GM21529 (cell line): ENCODE results near the gene INPP4B.

Experiments used
- ATAC-seq: cut with Tn5 transposase; IDR thresholded peaks from one replicate; pipeline ENCODE4 v1.9.1; 2021; ENCODE audit not compliant: unreplicated experiment

The INPP4B gene

DNA sequence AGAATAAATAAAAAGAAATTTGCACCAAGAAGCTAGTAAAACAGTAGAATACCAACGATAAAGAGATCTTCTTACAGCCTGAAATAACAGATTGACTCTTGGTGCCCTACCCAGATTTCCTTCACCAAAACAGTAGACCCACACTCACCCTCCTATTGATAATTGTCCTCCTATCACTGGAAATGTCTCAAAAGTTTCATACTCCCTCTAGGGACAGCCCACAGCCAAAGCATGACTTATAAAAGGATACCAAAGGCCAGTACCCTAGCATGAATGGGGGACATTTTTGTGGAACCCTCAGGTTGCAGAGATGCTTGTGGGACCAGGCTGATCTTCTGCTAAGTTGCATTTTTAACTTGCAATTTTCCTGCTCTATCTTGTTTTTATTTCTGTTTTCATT is 104.1 kb downstream of the INPP4B start:
- no peak for ATAC-seq

DNA sequence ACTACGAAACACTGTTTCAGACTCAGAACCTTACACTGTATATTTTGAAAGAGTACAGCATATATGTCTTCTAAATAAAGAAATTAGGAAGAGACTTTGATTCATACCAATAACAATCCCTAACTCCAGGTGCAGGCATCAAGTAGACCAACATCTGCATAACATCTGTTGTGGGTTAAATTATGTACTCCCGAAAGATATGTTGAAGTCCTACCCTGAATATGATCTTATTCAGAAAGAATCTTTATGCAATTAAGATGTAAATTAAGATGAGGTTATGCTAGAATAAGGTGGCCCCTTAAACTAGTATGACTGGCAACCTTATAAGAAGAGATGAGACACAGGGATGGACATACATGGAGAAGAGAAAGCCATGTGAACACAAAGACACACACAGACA is 117.9 kb downstream of the INPP4B start:
- ATAC-seq = no peak

DNA sequence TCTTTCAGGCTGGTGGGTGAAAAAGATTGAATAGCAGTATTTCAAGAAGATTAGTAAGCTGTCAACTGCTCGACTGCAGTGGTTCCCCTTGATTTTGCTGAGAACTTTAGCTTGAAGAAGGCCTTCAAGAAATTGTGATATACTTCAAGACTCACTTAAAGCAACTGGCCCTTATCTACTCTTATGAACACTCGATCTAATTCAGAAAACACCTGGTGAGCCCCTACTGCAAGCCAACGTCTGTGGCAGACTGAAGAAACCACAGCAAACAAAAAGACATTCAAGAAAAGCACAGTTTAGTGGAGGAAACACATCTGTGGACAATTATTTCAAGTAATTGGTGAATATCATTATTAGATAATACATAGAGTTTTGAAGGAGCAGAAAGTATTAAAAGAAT is 119.0 kb downstream of the INPP4B start:
- ATAC-seq = no peak

DNA sequence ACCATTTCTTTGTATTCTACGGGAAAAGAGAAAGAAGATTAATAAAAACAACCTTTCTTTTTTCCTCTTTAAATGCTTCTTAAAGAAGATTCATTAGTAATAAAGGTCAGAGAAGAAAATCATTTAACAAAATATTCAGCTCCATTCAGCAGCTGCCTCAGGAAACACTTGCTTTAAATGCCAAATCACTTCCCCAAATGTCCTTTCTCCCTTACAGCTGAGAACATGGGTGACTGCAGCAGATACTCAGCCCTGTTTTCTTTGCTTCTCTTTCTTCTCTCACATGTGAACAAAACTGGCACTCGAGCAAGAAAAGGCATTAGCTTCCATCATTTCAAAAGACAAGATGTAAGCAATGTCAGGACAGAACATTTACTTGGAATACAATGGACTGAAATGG is 120.2 kb downstream of the INPP4B start:
- ATAC-seq = no peak

DNA sequence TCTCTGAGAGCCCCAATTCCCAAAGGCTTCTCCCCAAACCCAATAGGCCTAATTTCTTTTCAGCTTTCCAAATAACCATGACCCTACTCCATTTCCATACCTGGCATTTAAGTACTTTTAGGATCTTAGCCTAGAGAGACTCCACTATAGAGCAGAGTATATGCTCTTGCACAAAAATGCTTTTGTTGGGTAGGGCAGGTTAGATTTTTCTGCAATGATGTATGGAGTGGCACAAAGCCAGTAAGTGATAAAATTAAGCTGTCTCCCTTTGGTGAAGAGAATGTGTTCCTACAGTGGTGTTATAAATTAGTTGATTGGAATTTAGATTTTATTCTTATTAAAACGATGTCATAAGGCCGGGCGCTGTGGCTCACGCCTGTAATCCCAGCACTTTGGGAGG is 124.9 kb downstream of the INPP4B start:
- ATAC-seq = no peak

DNA sequence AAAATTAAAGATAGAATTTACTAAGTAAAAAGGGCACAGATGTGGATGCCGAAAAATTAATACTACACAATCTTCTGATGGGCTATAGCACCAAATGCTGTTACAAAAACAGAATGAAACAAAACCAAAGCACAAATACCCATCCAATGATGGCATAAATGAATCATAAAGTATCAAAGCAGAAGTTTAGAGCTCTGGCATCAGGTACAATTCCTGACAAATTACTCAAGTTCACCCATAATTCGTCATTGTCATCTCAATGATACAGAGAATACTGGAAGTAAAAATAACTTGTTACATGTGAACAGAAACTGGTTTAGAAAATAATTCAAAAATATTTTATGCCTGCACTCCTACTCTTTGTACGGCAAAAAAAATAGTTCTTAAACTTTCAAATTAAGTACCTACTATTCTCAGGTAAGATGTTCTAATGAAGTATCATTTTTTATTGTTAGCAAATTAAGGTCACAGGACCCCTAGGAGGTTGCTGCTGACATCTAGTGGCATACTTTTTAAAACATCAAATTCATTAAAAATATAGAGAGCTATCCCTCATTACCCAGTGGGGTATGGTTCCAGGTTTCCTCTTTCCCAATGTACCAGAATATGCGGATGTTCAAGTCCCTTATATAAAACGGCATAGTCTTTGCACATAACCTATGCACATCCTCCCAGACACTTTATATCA is 126.1 kb downstream of the INPP4B start:
- no peak for ATAC-seq

DNA sequence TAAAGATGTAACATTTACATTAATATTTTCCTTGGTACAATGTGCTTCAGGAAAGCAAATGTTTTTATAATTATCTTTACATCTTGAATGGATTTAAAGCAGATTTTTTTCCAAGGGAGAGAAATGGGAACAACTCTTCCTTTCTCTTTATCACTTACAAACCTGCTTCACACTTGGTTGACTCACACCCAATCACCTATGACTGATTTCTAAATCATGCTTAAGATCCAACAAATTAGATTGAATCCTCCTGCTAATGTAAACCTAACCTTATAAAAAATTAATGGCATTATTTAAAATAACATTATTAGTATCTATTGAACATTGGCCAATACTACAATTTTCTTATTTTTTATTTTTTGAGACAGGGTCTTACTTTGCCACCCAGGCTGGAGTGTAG is 127.1 kb downstream of the INPP4B start:
- ATAC-seq = no peak

DNA sequence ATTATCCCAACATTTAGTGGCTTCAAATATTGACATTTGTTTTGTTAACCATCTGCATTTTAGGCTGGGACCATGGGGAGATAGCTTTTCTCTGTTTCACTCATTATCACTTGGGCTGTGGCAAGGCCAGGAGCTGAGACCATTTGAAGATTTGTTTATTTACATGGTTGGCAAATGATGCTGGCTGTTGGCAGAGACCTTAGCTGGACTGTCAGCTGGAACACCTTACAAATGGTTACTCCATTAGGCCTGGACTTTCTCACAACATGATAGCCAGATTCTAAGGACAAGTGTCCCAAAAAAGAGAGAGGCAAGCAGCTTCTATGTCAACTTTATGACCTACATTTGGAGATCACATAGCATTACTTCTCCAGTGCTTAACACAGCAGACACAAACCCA is 130.4 kb downstream of the INPP4B start:
- no peak for ATAC-seq

DNA sequence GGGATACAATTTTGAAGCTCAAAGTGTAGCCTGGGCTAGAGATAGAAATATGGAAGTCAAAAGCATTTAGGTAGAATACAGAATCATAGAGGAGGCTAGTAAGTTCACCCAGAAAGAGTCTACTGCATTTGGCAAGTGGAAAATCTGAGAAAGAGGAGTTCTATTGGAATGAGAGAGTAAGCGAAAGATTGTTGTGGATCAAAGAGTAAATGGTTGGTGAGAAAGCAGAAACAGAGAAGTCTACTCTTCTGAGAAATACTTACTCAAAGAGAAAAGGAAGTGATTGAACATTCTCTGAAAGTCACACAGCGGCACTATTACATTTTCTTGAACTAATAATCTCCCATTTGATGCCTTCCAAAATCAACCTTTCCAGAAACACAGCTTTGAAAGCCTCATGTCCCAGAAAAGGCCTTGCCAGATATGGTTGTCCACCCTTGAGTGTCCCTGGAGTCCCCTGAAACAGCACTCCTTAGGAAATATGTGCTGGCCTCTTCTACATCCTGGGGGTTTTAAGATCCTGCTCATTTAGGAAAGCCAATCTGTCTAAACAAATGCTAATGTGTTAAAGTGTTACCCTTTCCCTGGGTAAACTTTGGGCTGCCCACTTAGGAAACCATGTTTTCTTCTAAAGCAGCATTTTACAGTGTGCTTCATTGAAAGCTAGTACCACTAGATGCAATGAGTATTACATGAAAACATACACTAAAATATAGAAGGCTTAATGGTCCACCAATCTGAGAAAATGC is 132.6 kb downstream of the INPP4B start:
- ATAC-seq = no peak

DNA sequence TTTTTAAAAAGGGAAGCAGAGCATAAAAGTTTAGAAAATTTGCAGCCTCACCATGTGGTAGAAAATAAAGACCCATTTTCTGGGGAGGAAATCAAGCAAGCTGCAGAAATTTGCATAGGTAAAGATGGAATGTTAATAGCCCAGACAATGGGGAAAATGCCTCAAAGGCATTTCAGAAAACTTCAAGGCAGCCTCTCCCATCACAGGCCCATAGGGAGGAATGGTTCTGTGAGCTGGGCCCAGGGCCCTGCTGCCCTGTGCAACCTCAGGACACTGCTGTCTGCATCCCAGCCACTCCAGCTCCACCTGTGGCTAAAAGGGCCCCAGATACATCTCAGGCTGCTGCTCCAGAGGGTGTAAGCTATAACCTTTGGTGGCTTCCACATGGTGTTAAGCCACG is 137.9 kb downstream of the INPP4B start:
- ATAC-seq = no peak

DNA sequence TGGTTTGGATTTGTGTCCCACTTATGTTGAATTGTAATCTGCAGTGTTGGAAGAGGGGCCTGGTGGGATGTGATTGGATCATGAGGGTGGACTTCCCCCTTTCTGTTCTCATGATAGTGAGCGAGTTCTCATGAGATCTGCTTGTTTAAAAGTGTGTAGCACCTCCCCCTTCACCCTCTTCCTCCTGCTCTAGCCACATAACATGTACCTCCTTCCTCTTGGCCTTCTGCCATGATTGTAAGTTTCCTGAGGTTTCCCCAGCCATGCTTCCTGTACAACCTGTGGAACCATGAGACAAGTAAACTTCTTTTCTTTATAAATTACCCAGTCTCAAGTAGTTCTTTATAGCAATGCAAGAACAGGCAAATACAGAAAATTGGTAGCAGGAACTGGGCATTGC is 138.7 kb downstream of the INPP4B start:
- ATAC-seq = no peak

DNA sequence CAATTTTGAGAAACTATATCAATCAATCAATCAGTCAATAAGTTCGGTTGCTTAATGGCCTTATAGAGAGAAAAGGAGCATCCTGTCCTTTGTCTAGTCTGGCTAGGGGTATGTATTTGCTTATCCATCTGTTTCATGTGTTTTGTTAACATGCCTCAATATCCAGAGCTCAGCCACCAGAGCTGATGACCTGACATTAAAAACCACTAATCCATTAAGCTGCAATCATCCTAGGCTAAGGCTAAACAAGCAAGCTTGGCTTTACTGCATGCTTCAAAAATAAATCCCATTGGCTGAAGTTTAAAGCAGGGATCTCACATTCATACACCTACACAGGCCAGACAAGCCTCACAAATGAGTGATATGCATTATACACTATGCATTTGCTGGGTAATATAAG is 139.7 kb downstream of the INPP4B start:
- ATAC-seq = no peak

DNA sequence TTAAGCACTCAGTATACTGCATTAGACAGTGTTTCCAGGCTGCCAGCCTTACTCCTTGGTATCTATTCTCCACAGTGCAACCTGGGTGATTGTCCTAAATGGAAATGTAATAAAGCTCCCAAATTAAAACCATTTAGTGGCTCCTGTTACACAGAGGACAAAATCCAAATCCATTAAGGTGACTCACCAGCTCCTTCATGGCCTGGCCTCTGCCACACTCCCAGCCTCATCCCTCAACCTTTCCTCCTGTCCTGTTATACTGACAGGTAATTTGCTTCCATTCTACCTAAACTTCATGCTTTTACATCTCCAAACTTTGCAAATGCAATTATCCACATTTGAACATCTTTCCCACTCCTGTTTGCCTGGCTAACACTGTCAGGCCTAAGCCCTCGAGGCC is 140.3 kb downstream of the INPP4B start:
- no peak for ATAC-seq

DNA sequence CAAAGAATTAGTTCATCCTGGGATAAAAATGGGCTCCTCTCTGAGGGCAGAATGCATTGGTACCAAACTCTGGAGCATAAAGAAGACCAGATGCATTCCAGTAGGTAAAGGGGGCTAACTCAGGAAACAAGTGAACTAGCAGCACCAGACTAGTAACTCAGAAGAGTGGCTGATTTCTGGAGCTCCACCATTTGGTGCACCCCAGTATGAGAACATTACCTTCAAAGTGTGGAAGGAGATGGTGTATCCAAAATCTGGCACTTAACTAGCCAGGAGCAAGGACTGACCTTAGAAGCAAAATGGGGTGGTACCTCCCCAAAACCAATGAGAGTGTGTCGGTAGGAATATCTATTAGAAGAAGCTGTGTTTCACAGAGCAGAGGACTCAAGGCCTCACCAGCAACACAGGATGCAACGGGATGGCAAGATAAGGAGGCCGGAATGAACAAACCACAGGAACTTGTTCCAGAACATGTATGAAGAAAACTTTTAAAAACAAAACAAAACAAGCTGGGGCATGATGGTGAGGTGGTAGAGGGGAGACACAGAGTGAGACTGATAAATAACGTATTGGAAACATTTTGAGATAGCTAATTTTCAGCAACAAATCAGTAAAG is 142.3 kb downstream of the INPP4B start:
- no peak for ATAC-seq

DNA sequence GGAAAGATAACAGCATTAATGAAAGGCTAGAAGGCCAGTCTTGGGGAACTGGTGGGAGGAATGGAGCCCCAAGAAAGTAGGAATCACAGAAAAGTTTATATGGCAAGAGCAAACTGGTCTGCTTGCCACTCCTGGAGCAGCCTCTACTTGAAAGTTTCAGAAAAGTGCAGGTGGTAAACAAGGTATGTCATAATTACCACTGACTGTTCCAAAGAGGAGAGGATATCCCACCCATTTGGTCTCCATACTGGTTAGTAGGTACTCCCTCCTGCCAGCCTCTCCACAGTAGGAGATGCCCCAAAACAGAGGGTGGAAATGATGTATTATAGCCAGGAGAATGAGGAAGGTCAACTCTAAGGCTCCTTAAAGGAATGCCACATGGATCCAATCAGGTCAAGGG is 145.1 kb downstream of the INPP4B start:
- ATAC-seq = no peak

DNA sequence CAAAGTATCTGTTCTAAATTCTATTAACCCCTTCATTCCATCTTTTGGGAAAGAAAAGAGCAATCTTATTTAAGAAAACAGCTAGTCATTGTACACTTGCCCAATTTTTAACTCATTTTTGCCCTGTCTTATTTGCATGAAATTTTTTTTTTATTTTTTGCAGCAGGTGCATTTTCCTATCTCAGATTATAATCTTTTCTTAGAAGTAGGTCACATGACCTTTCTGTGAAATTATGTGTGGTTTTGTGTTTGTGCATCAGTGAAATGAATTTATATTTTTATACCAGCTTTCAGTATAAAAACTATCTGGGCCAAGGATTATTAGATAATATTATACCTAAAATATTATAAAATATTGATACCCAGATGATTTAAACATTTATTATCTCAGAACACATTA is 145.6 kb downstream of the INPP4B start:
- no peak for ATAC-seq

DNA sequence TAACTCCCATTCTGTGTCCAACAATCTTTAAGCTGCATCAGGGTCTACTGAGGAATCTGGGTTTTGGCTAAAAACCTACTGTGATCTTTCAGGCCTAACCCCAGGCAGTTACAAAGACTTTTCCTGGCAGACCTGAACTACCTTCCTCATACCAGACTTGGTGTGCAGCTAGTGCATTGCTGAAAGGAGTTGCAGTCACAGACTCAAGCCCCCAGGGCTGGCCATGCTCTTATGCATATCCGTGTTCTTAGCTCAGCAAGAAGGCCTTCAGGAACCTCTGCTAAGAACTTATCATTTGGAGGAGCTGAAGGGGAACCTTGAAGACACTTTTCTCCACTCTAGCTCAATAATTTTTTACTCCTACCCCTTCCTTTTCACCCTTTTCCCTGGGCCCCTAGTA is 147.5 kb downstream of the INPP4B start:
- no peak for ATAC-seq

DNA sequence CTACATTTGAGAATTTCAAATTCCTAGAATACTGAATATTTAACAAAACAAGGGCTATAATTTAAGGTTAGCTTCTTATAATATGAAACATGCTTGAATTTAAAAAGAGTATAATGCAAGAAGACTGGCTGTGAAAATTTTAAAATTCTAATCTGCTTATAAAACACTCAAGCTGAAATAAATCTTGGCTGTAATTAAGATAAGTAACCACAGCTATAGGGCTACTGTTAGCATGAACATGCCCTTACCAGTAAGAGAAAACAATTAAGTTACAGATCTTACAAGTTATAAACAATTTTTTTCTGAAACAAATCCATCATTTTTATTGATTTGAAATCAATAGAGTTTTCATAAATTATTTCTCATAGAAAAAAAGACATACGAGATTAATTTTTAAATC is 148.2 kb downstream of the INPP4B start:
- no peak for ATAC-seq

DNA sequence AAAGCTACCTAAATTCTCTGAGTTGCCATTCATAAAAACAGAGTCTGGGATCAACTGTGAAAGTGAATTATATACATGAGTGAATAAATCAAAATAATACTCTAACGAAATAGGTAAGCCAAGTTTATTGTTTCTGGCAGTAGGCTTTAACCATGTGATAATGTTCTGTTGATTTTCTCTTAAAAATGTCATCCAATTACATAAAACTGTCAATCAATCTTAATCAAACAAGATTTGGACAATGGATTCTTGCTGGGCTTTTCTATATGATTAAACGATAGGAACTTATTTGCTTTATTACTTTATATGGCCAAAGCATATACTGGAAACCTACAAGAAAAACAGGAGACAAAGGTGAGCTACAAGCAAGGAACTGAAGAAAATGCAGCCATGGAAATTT is 148.8 kb downstream of the INPP4B start:
- no peak for ATAC-seq

DNA sequence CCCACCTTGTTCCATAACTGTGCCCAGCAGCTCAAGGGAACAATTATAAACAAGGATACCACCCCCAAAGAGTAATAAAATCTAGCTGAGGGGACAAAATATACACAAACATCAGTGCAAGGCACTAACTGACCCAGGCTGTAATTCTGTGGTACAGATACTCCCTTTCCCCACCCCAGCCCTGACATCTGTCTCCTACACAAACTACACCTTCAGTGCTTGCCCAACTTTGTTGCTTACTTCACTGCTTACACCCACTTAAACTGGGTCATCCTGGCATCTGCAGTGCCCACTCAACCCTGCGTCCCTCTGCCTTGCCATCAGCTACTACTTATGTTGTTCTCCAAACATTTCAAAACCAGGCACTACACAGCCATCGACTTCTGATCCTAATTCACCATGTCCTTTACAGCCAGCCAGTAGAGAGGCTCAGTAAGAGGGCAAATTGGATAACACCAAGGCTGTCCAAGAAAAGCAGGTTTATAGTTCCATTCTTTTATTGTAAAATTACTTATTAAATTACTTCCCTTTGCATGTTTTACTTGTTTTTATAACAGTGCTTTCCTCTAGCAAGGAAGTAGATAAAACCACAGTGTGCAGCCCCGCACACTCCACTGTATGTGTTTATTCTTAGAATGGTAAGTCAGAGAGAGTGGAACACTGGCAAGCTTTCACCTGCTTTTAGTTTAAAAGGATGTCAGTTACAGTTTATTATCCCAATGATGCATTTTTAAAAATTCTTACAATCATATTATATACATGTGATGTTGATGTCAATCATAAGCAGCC is 149.6 kb downstream of the INPP4B start:
- no peak for ATAC-seq

DNA sequence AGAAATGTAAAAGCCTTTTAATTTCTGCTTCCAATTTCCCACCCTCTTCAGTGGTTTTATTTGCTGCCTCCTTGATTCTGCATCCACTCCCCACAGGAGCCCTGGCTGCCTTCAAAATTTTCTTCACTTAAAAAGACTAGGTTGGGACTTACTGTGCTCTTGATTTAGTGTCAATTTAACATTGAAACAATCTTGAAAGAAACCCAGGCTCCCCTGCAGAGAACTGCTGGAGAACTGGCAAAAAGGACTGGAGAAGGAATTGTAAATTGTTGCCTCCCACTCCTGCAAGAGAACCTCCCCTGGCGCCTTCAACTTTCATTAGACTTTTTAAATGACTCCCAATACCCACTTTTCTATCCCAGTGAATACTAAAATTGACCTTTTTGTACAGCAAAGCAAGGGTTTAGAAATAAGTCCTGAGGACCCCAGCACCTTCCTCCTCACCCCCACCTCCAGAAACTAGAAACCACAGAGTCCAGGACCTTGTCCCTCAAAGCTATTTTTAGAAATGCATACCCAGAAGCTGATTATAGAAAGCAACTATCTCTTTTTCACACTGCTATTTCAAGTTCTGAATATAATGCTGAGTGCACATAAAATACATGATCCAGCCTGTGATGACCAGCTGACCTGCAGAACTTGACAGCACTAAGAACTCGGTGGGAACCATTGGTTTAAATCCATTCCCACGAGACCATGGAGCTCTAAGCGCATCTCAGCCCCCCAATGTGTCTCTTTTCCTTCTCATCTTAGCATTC is 155.5 kb downstream of the INPP4B start:
- no peak for ATAC-seq
